ENCODE measurements around the gene DLG2. TPM values are rescaled to one million over a fixed set of nuclear protein-coding genes. Genes with fewer than 3 reads are reported as not detected.

Gene DLG2
- total and polyA plus RNA-seq, 4 experiments from 2014 or later, result 0.78 to 2.7 (median 1.9) TPM

- ChIA-PET CTCF (ENCODE audit: partially characterized antibody) (no interaction called here), POLR2A (ENCODE audit: partially characterized antibody) (no interaction called here)
- H3K9me3 ChIP-seq (ENCODE audit: control insufficient read depth in 1 of 2, low read length in 2 of 2), result no peaks in the 10 kb centered on the region
- H3K27me3 ChIP-seq (ENCODE audit: insufficient read depth, low read length), result no peaks in the 10 kb centered on the region
- H3K9me3 Mint-ChIP-seq, result peaks cover 3 to 8% (median 6%) of the 10 kb centered on the region in 8 donors
- no peak overlapping the region for H3K27ac Mint-ChIP-seq
- intact Hi-C loops (cut with micrococcal nuclease), result no loop called here
- no peak for DNase-seq
- H3K36me3 Mint-ChIP-seq, result no peaks in the 10 kb centered on the region
- H3K4me3 ChIP-seq (ENCODE audit: low read length in 2 of 2), result no peak overlapping the region
- no peaks in the 10 kb centered on the region for H3K36me3 ChIP-seq (ENCODE audit: insufficient read depth, low read length)
- no peak overlapping the region for H3K4me3 Mint-ChIP-seq
- no peaks in the 10 kb centered on the region for H3K4me1 ChIP-seq (ENCODE audit: insufficient read depth, low read length)
- H3K27me3 Mint-ChIP-seq, result no peaks in the 10 kb centered on the region
- no peak overlapping the region for H3K27ac ChIP-seq (ENCODE audit: low read depth, low read length)
- no peaks in the 10 kb centered on the region for H3K4me1 Mint-ChIP-seq
These were observed 1150.6 kb downstream of the DLG2 start for GRCh38 chr11:84476581-84476980.

- Histone ChIP-seq H3K4me1 (ENCODE audit: insufficient read depth, low read length) (no peaks in the 10 kb centered on the region), H3K36me3 (ENCODE audit: insufficient read depth, low read length) (no peaks in the 10 kb centered on the region)
- no peak overlapping the region for H3K4me3 Mint-ChIP-seq
These were observed 1155.6 kb downstream of the DLG2 start for GRCh38 chr11:84471501-84471900.

GRCh38 chr11:84468235-84468634 lies 1158.9 kb downstream of the DLG2 start:
- H3K36me3 Mint-ChIP-seq, result no peaks in the 10 kb centered on the region
- Histone ChIP-seq H3K27me3 (ENCODE audit: insufficient read depth, low read length) (no peaks in the 10 kb centered on the region), H3K9me3 (ENCODE audit: control insufficient read depth in 1 of 2, low read length in 2 of 2) (no peaks in the 10 kb centered on the region), H3K4me3 (ENCODE audit: low read length in 2 of 2) (no peak overlapping the region), H3K36me3 (ENCODE audit: insufficient read depth, low read length) (no peaks in the 10 kb centered on the region), H3K27ac (ENCODE audit: low read depth, low read length) (no peak overlapping the region), H3K4me1 (ENCODE audit: insufficient read depth, low read length) (no peaks in the 10 kb centered on the region)
- H3K27me3 Mint-ChIP-seq, result no peaks in the 10 kb centered on the region
- H3K27ac Mint-ChIP-seq, result no peak overlapping the region
- H3K9me3 Mint-ChIP-seq, result peaks cover 0 to 23% (median 4%) of the 10 kb centered on the region in 8 donors
- ChIA-PET POLR2A (ENCODE audit: partially characterized antibody) (no interaction called here), CTCF (ENCODE audit: partially characterized antibody) (no interaction called here)
- no peak for DNase-seq
- no peaks in the 10 kb centered on the region for H3K4me1 Mint-ChIP-seq
- no peak overlapping the region for H3K4me3 Mint-ChIP-seq
- intact Hi-C loops (cut with micrococcal nuclease), result no loop called here

More at GRCh38 chr11:84471501-84471900, 1155.6 kb downstream of the DLG2 start:
- H3K27ac ChIP-seq (ENCODE audit: low read depth, low read length), result no peak overlapping the region
- CTCF ChIA-PET (ENCODE audit: partially characterized antibody), result no interaction called here
- Mint-ChIP-seq H3K4me1 (no peaks in the 10 kb centered on the region), H3K27me3 (no peaks in the 10 kb centered on the region), H3K9me3 (peaks cover 0 to 8% (median 4%) of the 10 kb centered on the region in 8 donors), H3K36me3 (no peaks in the 10 kb centered on the region), H3K27ac (no peak overlapping the region)
- no peak overlapping the region for H3K4me3 ChIP-seq (ENCODE audit: low read length in 2 of 2)
- no peaks in the 10 kb centered on the region for H3K9me3 ChIP-seq (ENCODE audit: control insufficient read depth in 1 of 2, low read length in 2 of 2)
- intact Hi-C loops (cut with micrococcal nuclease), result no loop called here
- DNase-seq, result no peak
- POLR2A ChIA-PET (ENCODE audit: partially characterized antibody), result no interaction called here
- no peaks in the 10 kb centered on the region for H3K27me3 ChIP-seq (ENCODE audit: insufficient read depth, low read length)

GRCh38 chr11:84465040-84465439 lies 1162.1 kb downstream of the DLG2 start:
- POLR2A ChIA-PET (ENCODE audit: partially characterized antibody), result no interaction called here
- Histone ChIP-seq H3K4me3 (ENCODE audit: low read length in 2 of 2) (no peak overlapping the region), H3K27me3 (ENCODE audit: insufficient read depth, low read length) (no peaks in the 10 kb centered on the region), H3K9me3 (ENCODE audit: control insufficient read depth in 1 of 2, low read length in 2 of 2) (no peaks in the 10 kb centered on the region), H3K4me1 (ENCODE audit: insufficient read depth, low read length) (no peaks in the 10 kb centered on the region), H3K27ac (ENCODE audit: low read depth, low read length) (no peak overlapping the region), H3K36me3 (ENCODE audit: insufficient read depth, low read length) (no peaks in the 10 kb centered on the region)
- Mint-ChIP-seq H3K4me1 (no peaks in the 10 kb centered on the region), H3K27me3 (no peaks in the 10 kb centered on the region), H3K36me3 (no peaks in the 10 kb centered on the region), H3K27ac (no peak overlapping the region), H3K9me3 (peaks cover 0 to 31% (median 4%) of the 10 kb centered on the region in 8 donors), H3K4me3 (no peak overlapping the region)
- CTCF ChIA-PET (ENCODE audit: partially characterized antibody), result no interaction called here
- intact Hi-C loops (cut with micrococcal nuclease), result no loop called here
- DNase-seq, result no peak

- H3K36me3 Mint-ChIP-seq, result no peaks in the 10 kb centered on the region
- no peak overlapping the region for H3K4me3 ChIP-seq (ENCODE audit: low read length in 2 of 2)
- peaks cover 7 to 21% (median 10%) of the 10 kb centered on the region in 8 donors for H3K9me3 Mint-ChIP-seq
- H3K36me3 ChIP-seq (ENCODE audit: insufficient read depth, low read length), result no peaks in the 10 kb centered on the region
- H3K4me3 Mint-ChIP-seq, result no peak overlapping the region
- no peak for DNase-seq
- no peak overlapping the region for H3K27ac Mint-ChIP-seq
- no peak overlapping the region for H3K27ac ChIP-seq (ENCODE audit: low read depth, low read length)
- H3K4me1 ChIP-seq (ENCODE audit: insufficient read depth, low read length), result no peaks in the 10 kb centered on the region
- CTCF ChIA-PET (ENCODE audit: partially characterized antibody), result no interaction called here
- no peaks in the 10 kb centered on the region for H3K9me3 ChIP-seq (ENCODE audit: control insufficient read depth in 1 of 2, low read length in 2 of 2)
- H3K27me3 Mint-ChIP-seq, result no peaks in the 10 kb centered on the region
- H3K27me3 ChIP-seq (ENCODE audit: insufficient read depth, low read length), result no peaks in the 10 kb centered on the region
- POLR2A ChIA-PET (ENCODE audit: partially characterized antibody), result no interaction called here
- intact Hi-C loops (cut with micrococcal nuclease), result no loop called here
- H3K4me1 Mint-ChIP-seq, result no peaks in the 10 kb centered on the region
These were observed 1171.5 kb downstream of the DLG2 start for GRCh38 chr11:84455691-84456090.

GRCh38 chr11:84452211-84452610 lies 1174.9 kb downstream of the DLG2 start:
- Histone ChIP-seq H3K9me3 (ENCODE audit: control insufficient read depth in 1 of 2, low read length in 2 of 2) (no peaks in the 10 kb centered on the region), H3K27ac (ENCODE audit: low read depth, low read length) (no peak overlapping the region), H3K4me1 (ENCODE audit: insufficient read depth, low read length) (no peaks in the 10 kb centered on the region), H3K4me3 (ENCODE audit: low read length in 2 of 2) (no peak overlapping the region), H3K27me3 (ENCODE audit: insufficient read depth, low read length) (no peaks in the 10 kb centered on the region), H3K36me3 (ENCODE audit: insufficient read depth, low read length) (no peaks in the 10 kb centered on the region)
- intact Hi-C loops (cut with micrococcal nuclease), result no loop called here
- H3K27ac Mint-ChIP-seq, result no peak overlapping the region
- H3K36me3 Mint-ChIP-seq, result no peaks in the 10 kb centered on the region
- H3K9me3 Mint-ChIP-seq, result peaks cover 5 to 25% (median 15%) of the 10 kb centered on the region in 8 donors
- H3K4me1 Mint-ChIP-seq, result no peaks in the 10 kb centered on the region
- CTCF ChIA-PET (ENCODE audit: partially characterized antibody), result no interaction called here
- H3K4me3 Mint-ChIP-seq, result no peak overlapping the region
- POLR2A ChIA-PET (ENCODE audit: partially characterized antibody), result no interaction called here
- no peaks in the 10 kb centered on the region for H3K27me3 Mint-ChIP-seq
- no peak for DNase-seq

GRCh38 chr11:84438565-84438964 lies 1188.6 kb downstream of the DLG2 start:
- no peak overlapping the region for H3K4me3 Mint-ChIP-seq
- H3K27me3 ChIP-seq (ENCODE audit: insufficient read depth, low read length), result no peaks in the 10 kb centered on the region
- H3K4me1 ChIP-seq (ENCODE audit: insufficient read depth, low read length), result no peaks in the 10 kb centered on the region
- no peak for DNase-seq
- peaks cover 0 to 26% (median 10%) of the 10 kb centered on the region in 8 donors for H3K9me3 Mint-ChIP-seq
- H3K4me1 Mint-ChIP-seq, result no peaks in the 10 kb centered on the region
- H3K36me3 ChIP-seq (ENCODE audit: insufficient read depth, low read length), result no peaks in the 10 kb centered on the region
- no peaks in the 10 kb centered on the region for H3K36me3 Mint-ChIP-seq
- no peak overlapping the region for H3K27ac ChIP-seq (ENCODE audit: low read depth, low read length)
- H3K9me3 ChIP-seq (ENCODE audit: control insufficient read depth in 1 of 2, low read length in 2 of 2), result no peaks in the 10 kb centered on the region
- ChIA-PET POLR2A (ENCODE audit: partially characterized antibody) (no interaction called here), CTCF (ENCODE audit: partially characterized antibody) (no interaction called here)
- intact Hi-C loops (cut with micrococcal nuclease), result no loop called here
- H3K27me3 Mint-ChIP-seq, result no peaks in the 10 kb centered on the region
- H3K4me3 ChIP-seq (ENCODE audit: low read length in 2 of 2), result no peak overlapping the region
- no peak overlapping the region for H3K27ac Mint-ChIP-seq

Measured in CD4-positive, alpha-beta memory T cell (primary cell).